Fibroblast of lung (primary cell): Measurements from ENCODE around the gene GRIN3B.

Source experiments
- CTCF ChIP-seq, 2 donors: IDR thresholded peaks in 1 of 2; conservative IDR thresholded peaks in 1 of 2; 1 replicate in 1 of 2; 2 replicates in 1 of 2; pipeline ENCODE4 v1.5.1; 2011 to 2012; ENCODE audit warnings: low read length in 2 of 2, control low read depth in 1 of 2, inconsistent platforms in 1 of 2, low read depth in 1 of 2, mild to moderate bottlenecking in 1 of 2
- EZH2 ChIP-seq: IDR thresholded peaks from 2 replicates; pipeline ENCODE4 v1.5.1; 2012; ENCODE audit warnings: low read length, control low read depth, mild to moderate bottlenecking; ENCODE audit errors: missing control alignments

GRCh38 chr19:952680-953444 is 47.4 kb upstream of the GRIN3B start:
- no peak for TF ChIP-seq CTCF (conservative IDR thresholded peaks at IDR 0.05 in 1 of 2, IDR thresholded peaks at IDR 0.05 in 1 of 2; ENCODE audit: low read depth in 1 of 2, low read length in 2 of 2)
- TF ChIP-seq EZH2, result no peak
